T-helper 1 cell treated with Interleukin-12 subunit alpha and Interleukin-12 subunit beta and Interleukin-4 antibody, amounts not matched to agents 30 μg/mL and 1 μg/mL, for 36 hours (primary cell): Measurements from ENCODE around the gene DPM2.

ENCODE experiments used
- H3K27ac Mint-ChIP-seq: one replicate; pipeline ENCODE4 v1.8.0; 2021; ENCODE audit warnings: mild to moderate bottlenecking, mixed read lengths
- H3K27me3 Mint-ChIP-seq: one replicate; pipeline ENCODE4 v1.8.0; 2021; ENCODE audit warnings: low read depth, mixed read lengths
- H3K36me3 Mint-ChIP-seq: one replicate; pipeline ENCODE4 v1.8.0; 2021; ENCODE audit warnings: low read depth, mixed read lengths
- H3K4me1 Mint-ChIP-seq: one replicate; pipeline ENCODE4 v1.8.0; 2021; ENCODE audit warnings: low read depth, mixed read lengths
- H3K4me3 Mint-ChIP-seq: one replicate; pipeline ENCODE4 v1.8.0; 2021; ENCODE audit warnings: mild to moderate bottlenecking, moderate library complexity, mixed read lengths
- H3K9me3 Mint-ChIP-seq: one replicate; pipeline ENCODE4 v1.8.0; 2021; ENCODE audit warnings: mixed read lengths

The DPM2 gene

DNA sequence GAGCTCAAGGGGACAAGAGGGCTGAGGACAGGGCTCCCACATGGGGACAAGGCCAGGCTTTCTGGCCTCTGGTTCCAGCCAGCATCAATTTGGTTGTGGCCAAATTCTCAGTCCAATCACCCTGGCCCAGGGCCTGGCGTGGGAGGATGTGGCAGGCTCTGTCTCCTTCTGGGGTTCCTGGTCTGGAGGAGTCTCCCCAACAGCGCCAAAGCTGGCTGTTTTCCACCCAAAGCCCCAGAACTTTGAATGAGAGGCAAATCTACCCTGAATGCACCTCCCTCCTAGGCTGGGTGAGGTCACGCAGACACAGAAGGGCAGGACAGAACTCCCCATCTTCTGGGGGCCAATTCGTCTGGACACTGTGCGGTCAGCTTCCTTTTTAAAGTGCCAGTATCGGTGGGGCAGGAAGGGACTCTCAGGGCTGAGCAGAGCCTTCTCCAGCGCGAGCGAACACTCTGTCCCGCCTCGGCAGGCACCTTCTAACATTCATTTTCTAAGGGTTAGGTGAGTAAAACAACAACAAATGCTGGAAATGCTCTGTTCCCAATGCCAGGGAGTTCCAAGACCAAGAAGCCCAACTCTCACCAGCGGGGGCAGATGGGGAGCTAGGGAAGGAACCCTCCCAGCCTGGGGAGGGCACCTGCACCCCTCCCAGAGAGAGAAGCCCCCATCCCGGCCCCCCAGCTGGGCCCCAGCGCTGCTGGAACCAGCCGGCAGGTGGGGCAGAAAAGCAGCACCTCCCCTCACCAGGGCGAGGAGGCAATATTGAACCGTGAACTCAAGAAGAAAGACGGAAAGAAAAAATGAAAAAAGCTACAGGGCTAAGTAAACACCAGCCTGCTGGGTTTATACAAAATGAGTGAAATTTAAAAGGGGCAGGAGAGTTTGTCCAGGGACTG, 3.7 kb upstream of the DPM2 start:
- peaks cover 32% of the 10 kb centered on the region for H3K36me3 Mint-ChIP-seq
- no peaks in the 10 kb centered on the region for H3K27me3 Mint-ChIP-seq
- H3K27ac Mint-ChIP-seq = no peak overlapping the region
- no peaks in the 10 kb centered on the region for H3K9me3 Mint-ChIP-seq
- peaks cover 27% of the 10 kb centered on the region for H3K4me1 Mint-ChIP-seq
- H3K4me3 Mint-ChIP-seq = no peak overlapping the region

DNA sequence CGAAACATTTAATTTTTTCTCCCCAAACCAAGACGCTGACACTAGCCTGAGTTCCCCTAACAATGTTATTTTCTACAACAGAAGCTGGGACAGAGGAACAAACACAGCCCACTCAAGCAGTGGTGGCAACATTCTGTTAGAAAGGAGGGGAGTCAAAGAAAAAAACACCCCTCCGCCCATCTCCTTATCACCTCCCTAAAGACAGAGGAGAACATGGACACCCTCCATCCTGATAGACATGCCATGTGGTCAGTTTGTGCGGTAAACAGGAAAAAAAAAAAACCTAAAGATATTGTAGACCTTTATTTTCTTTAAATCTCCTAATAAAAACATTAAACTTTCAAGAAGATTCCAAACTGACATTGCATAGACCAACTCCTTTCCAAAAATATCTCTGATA, 2.9 kb upstream of the DPM2 start:
- Mint-ChIP-seq H3K36me3 (peaks cover 36% of the 10 kb centered on the region), H3K4me3 (no peak overlapping the region)

DNA sequence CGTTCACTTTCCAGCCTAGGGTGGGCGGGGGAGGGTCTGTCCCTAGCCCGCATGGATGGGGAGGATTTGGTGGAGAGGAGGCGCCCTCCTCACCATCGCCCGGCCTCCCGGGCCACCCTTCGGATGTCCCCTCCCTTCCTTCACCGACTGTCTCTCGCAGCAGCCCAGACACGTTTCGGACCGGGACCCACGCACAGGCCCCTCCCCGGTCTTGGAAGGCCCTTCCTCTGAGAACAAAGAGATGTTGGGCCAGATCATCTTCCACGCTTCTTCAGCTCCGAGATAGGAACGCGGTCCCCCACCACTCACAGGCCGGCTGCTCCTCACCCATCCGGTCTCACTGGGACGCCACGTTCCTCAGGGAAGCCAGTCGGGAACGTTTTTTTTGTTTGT, 640 bp upstream of the DPM2 start:
- Mint-ChIP-seq H3K9me3 (no peaks in the 10 kb centered on the region), H3K27ac (peak overlapping the region; percentile 63), H3K36me3 (peaks cover 34% of the 10 kb centered on the region), H3K4me1 (peaks cover 35% of the 10 kb centered on the region), H3K27me3 (no peaks in the 10 kb centered on the region), H3K4me3 (peak overlapping the region; percentile 31)

More for the DNA sequence above, 2.9 kb upstream of the DPM2 start:
- H3K9me3 Mint-ChIP-seq = no peaks in the 10 kb centered on the region
- H3K27me3 Mint-ChIP-seq = no peaks in the 10 kb centered on the region
- H3K4me1 Mint-ChIP-seq = peaks cover 34% of the 10 kb centered on the region
- no peak overlapping the region for H3K27ac Mint-ChIP-seq

DNA sequence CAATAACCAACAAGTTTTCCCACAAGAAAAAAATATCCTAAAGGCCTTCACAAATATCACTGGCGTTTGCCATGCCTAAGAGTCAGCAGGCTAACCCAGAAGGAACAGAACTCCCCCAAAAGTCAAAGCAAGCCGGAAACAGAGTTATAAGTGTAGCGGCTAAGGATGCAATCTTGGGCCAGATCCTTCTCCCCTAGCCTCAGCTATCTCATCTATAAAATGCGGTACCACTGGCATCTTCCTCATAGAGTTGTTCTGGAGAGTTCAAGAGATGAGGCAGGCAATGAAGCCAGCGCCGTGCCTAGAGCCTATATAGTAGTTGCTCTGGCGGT, 632 bp downstream of the DPM2 start:
- Mint-ChIP-seq H3K9me3 (no peaks in the 10 kb centered on the region), H3K4me1 (peaks cover 32% of the 10 kb centered on the region)

DNA sequence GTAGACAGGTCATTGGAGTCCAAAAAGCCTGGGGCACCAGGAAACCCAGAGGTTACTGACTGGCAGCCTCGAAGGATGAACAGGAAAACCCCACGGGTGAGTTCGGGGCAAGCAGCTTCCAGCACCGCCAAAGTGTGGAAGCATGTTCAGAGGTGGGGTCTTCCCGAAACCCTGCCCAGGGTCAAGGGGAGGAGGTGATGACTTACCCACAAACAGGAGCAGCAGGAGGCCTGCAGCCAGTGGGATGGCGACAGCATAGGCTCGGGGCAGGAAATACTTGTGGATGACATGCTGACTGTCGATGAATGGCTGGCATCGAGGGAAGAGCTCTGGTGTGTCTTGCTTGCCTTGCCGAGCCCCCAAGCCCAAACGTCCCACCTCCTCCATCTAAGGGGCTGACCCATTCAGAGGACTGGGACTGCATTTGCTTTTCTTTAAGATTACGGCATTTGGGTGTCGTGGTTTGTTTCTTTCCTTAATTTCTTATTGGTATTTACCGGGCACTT, 1.3 kb downstream of the DPM2 start:
- peaks cover 35% of the 10 kb centered on the region for H3K4me1 Mint-ChIP-seq
- H3K27me3 Mint-ChIP-seq = no peaks in the 10 kb centered on the region
- no peaks in the 10 kb centered on the region for H3K9me3 Mint-ChIP-seq
- peak overlapping the region; percentile 93 for H3K27ac Mint-ChIP-seq
- H3K36me3 Mint-ChIP-seq = peaks cover 29% of the 10 kb centered on the region
- peak overlapping the region; percentile 96 for H3K4me3 Mint-ChIP-seq

More for the DNA sequence above, 632 bp downstream of the DPM2 start:
- peaks cover 30% of the 10 kb centered on the region for H3K36me3 Mint-ChIP-seq
- H3K27me3 Mint-ChIP-seq = no peaks in the 10 kb centered on the region
- H3K4me3 Mint-ChIP-seq = peak overlapping the region; percentile 96
- H3K27ac Mint-ChIP-seq = peak overlapping the region; percentile 93

DNA sequence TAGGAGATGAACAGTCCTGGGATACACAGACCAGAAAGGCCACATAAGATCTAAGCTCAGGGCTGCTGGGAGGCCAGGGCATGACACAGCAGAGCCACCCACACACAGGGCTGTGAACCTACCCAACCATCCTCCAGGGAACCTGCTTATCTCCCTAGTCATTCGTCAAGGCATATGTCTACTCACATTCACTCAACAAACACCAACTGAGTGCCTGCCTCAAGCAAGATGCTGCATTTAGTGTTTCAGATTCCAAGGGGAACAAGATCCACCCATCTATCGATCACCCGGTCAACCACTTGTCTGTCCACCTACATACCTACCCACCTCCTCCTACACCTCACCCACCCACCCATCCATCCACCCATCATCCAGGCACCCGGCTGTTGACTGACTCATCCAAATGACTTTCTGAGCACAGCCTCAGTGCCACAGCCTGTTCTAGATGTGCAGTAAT, 1.9 kb downstream of the DPM2 start:
- no peaks in the 10 kb centered on the region for H3K9me3 Mint-ChIP-seq
- peak overlapping the region; percentile 96 for H3K4me3 Mint-ChIP-seq
- H3K36me3 Mint-ChIP-seq = peaks cover 28% of the 10 kb centered on the region
- peak overlapping the region; percentile 72 for H3K27ac Mint-ChIP-seq
- H3K4me1 Mint-ChIP-seq = peaks cover 40% of the 10 kb centered on the region
- H3K27me3 Mint-ChIP-seq = no peaks in the 10 kb centered on the region

DNA sequence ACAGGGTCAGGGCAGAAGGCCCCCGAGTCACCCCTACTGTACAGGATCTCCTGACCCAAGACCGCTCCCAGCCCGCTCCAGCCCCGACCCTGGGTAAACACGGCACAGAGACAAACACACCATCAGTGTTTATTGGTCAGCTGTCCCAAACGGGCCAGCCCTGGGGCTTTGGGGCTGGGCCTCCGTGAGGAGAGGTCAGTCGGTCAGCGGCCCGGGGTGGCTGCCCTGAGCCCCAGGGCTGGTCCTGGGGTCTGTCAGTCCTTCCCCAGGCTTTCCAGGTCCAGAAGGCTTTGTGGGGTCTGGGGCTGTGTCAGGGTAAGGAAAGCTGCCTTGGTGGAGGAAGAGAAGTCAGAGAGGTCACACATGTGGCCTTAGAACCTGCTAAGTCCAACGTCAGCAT, 2.7 kb downstream of the DPM2 start:
- H3K4me1 Mint-ChIP-seq = peaks cover 44% of the 10 kb centered on the region

DNA sequence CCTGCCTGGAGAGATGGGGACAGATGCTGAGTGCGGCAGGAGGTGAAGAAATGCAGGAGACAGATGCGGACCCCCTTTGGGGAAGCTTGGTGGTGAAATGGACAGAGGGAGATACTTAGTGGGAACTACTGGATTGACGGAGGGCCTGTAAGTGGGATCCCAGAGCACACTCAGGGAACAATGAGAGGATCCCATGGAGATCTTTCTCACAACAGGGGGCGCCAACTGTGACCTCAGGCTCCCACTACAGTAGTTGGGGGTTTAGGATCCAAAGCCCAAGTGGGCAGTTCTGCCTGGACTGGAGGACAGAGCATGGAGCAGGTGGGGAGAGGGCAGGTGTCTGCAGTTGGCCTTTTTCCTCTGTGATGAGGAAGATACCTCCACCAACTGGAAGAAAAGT, 3.4 kb downstream of the DPM2 start:
- Mint-ChIP-seq H3K27me3 (peaks cover 4% of the 10 kb centered on the region), H3K27ac (no peak overlapping the region), H3K4me1 (peaks cover 48% of the 10 kb centered on the region), H3K9me3 (no peaks in the 10 kb centered on the region), H3K36me3 (peaks cover 22% of the 10 kb centered on the region), H3K4me3 (no peak overlapping the region)

More for the DNA sequence above, 2.7 kb downstream of the DPM2 start:
- Mint-ChIP-seq H3K9me3 (no peaks in the 10 kb centered on the region), H3K27me3 (peaks cover 2% of the 10 kb centered on the region), H3K4me3 (peak overlapping the region; percentile 50), H3K27ac (peak overlapping the region; percentile 55), H3K36me3 (peaks cover 22% of the 10 kb centered on the region)

DNA sequence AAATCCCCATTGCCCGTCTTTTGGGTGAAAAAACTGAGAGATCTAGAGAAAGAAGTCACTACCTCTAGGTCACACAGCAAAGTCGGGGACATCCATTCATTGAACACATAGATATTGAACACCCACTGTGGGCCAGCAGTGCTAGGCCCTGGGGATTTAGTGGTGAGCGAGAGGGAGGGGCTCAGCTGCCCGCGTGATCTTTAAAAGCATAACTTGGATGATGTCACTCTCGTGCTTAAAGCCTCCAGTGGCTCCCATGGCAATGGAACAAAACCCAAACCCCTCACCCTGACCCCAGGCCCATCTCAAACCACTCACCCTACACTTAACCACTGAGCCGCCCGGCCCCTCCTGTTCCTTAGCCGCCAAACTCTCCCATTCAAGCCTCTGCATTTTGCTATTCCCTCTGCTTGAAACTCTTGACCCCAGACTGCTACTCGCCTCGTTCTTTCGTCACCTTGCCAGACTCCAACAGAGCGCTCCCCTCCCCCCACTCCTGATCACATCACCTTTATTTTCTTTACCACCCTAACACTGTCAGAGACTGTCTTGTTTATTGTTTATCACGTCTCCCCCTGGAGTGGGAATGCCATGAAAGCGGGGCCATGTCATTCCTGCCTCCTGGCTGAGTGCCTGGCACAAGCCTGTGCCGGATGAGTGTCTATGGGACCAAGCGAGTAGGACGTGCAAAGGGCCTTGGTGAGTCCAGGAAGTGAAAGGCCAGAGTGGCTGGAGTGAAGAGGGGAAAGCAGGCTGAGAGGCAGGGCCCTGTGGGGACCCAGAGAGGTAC, 6.4 kb downstream of the DPM2 start:
- peak overlapping the region; percentile 56 for H3K27ac Mint-ChIP-seq
- peak overlapping the region; percentile 78 for H3K4me3 Mint-ChIP-seq
- H3K4me1 Mint-ChIP-seq = peaks cover 33% of the 10 kb centered on the region

DNA sequence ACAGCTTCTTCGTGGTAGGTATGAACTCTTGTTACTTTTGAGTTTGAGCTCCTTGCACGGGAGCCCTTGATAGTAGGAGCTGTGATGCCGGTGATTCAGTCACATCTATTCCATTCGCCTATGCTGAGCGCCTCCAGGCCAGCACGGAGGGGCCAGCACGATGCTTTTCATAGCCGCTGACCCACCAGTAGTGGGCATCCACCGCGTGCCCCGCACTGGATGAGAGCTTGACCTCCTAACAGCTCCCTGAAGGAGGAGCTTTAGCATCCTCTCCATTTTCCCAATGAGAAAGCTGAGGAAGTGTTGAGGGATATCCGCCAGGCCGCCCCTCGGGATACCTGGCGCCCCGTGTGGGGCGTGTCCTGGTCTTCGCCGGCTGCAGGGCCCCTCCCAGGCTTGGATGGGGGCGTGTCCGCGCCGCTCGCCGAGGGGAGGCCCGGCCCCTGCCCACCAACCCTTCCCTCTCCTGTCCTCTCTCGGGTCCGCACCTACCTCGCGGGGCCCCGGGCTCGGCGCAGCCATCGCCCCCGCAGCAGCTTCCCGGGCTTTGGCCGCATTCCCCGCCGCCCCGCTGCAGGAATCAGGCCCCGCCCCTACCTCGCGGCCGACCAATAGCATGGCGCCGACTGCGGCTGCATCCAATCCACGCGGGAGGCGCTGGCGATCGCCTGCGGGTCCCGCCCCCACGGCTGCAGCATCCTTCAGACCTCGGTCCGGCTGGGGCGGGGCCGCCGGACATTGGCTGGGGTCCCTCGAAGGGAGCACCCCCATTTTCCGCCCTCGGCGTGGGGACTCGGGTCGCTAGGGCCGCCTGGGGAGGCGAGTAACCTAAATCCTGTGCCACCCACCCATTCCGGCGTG, 7.2 kb downstream of the DPM2 start, which contains the start of gene PIP5KL1:
TSS of gene PIP5KL1 (minus strand) at position 547 of the 861 bp plus-strand sequence. CDS start at position 522, 25 bp downstream.
- Mint-ChIP-seq H3K27ac (peak within 1 kb of the TSS; percentile 56), H3K4me3 (peak within 1 kb of the TSS; percentile 78), H3K36me3 (peaks cover 10% of the 10 kb centered on the region), H3K4me1 (peaks cover 24% of the 10 kb centered on the region), H3K27me3 (peaks cover 17% of the 10 kb centered on the region), H3K9me3 (no peaks in the 10 kb centered on the region)

More for the DNA sequence above, 6.4 kb downstream of the DPM2 start:
- Mint-ChIP-seq H3K36me3 (peaks cover 17% of the 10 kb centered on the region), H3K9me3 (no peaks in the 10 kb centered on the region), H3K27me3 (peaks cover 11% of the 10 kb centered on the region)

DNA sequence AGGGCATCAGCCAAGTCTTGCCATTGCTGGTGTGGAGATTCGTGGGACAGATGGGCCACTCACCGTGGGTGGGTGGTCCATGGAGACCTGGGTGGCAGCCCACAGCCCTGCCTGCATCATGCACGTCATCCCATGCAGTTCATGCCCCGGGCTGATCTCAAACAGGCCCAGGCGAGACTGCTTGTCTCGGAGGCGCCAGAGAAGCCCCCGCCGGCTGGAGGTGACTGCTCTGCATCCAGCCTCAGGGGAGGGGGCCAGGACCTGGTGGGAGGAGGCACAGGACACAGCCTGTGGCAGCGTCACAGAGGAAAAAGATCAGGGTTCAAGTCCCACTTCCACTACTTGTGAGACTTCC, 8.1 kb downstream of the DPM2 start:
- Mint-ChIP-seq H3K36me3 (peaks cover 8% of the 10 kb centered on the region), H3K4me3 (peak overlapping the region; percentile 44), H3K9me3 (no peaks in the 10 kb centered on the region), H3K27ac (no peak overlapping the region), H3K4me1 (peaks cover 20% of the 10 kb centered on the region), H3K27me3 (peaks cover 23% of the 10 kb centered on the region)

DNA sequence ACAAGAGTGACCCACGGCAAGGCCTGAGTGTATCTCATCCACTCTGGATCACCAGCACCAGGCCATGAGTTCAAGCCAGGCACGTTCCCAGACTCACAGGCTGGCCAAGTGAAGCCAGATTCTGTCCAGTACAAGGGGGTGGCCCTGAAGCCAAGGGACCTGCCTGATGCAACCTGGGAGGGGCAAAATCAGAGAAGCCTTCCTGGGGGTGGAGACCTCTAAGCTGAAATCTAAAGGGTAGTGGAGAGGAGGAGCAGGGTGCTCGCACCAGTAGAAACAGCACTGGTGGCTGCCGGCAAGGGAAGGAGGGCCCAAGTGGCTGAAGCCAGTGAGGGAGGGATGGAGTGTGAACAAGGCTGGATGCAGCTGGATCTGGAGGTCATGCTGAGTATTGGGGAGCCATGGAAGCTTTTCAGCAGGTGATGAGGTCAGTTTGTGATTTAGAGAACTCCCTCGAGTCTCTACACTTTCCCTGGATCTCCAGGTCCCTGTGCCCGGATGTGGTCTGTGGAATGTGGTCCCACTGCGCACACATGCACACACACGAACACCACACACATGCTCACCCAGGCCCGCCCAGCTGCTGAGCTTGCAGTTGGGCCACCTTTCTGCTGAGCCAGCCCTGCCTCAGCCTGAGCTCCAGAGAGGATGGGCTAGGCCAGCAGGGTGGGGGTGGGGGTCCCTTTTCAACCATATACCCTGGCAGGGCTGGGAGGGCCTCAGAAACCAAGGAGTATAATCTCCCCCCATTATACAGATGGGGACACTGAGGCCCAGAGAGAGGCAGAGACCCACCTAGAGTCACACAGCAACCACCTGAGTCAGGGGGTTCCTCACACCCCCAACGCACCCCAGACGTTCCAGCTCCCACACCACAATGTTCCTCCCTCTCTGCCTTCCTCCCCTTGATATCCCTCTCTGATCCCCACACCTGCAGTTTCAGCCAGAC, 8.7 kb downstream of the DPM2 start:
- Mint-ChIP-seq H3K36me3 (peaks cover 4% of the 10 kb centered on the region), H3K9me3 (no peaks in the 10 kb centered on the region), H3K4me1 (peaks cover 18% of the 10 kb centered on the region), H3K27me3 (peaks cover 24% of the 10 kb centered on the region), H3K27ac (no peak overlapping the region), H3K4me3 (peak overlapping the region; percentile 42)
